Activated CD8-positive, alpha-beta T cell treated with anti-CD3 and anti-CD28 coated beads, Interleukin-2, amount 10 ng/mL, durations not matched to agents 7 days and 5 days (primary cell): ENCODE results near the gene LITAF. TPM values are rescaled to one million over a fixed set of nuclear protein-coding genes. Genes with fewer than 3 reads are reported as not detected.

Experiments used
- ATAC-seq: fragments of 150-1000 bp; cut with Tn5 transposase; one replicate; pipeline ENCODE4 v1.10.0; 2021; ENCODE audit warnings: moderate library complexity
- CTCF ChIA-PET: fragments of 350-600 bp; sonication (Branson Sonifier 250); formaldehyde crosslinking; loops from one replicate; lab custom pipeline; 2021; ENCODE audit warnings: antibody characterized with exemption; lab: Charles Lee
- POLR2A ChIA-PET: fragments of 350-600 bp; sonication (Branson Sonifier 250); formaldehyde crosslinking; loops from one replicate; lab custom pipeline; 2021; ENCODE audit warnings: antibody characterized with exemption; lab: Charles Lee
- DNase-seq: peaks from one replicate; pipeline ENCODE4 v3.0.0-alpha.2; 2020
- H3K27ac Mint-ChIP-seq: one replicate; pipeline ENCODE4 v1.8.0; 2021; ENCODE audit warnings: mild to moderate bottlenecking, mixed read lengths
- H3K27me3 Mint-ChIP-seq: one replicate; pipeline ENCODE4 v1.8.0; 2021; ENCODE audit warnings: low read depth, mixed read lengths
- H3K36me3 Mint-ChIP-seq: one replicate; pipeline ENCODE4 v1.8.0; 2021; ENCODE audit warnings: low read depth, mixed read lengths
- H3K4me1 Mint-ChIP-seq: one replicate; pipeline ENCODE4 v1.8.0; 2021; ENCODE audit warnings: low read depth, mixed read lengths
- H3K4me3 Mint-ChIP-seq: one replicate; pipeline ENCODE4 v1.8.0; 2021; ENCODE audit warnings: mild to moderate bottlenecking, mixed read lengths
- H3K9me3 Mint-ChIP-seq: one replicate; pipeline ENCODE4 v1.8.0; 2022; ENCODE audit warnings: mixed read lengths; ENCODE audit not compliant: insufficient read depth
- total RNA-seq, 2 experiments: library from RNA; stranded (reverse); gene quantifications; one replicate each; pipeline ENCODE4 v1.2.3, GENCODE V29; 2021

Gene LITAF
- total RNA-seq, 2 experiments from 2014 or later = 79.4 to 80.5 TPM

GRCh38 chr16:11546608-11547061, 40.1 kb downstream of the LITAF start:
- no peaks in the 10 kb centered on the region for H3K27me3 Mint-ChIP-seq
- ChIA-PET POLR2A (no interaction called here), CTCF (interaction anchor here (1.2 to 2.5 kb wide), 2 partner anchors 15 to 521 kb away, joined by 3 to 10 read pairs; no protein-coding TSS in a partner anchor)
- peaks cover 7% of the 10 kb centered on the region for H3K9me3 Mint-ChIP-seq
- no peak overlapping the region for H3K4me3 Mint-ChIP-seq
- peaks cover 2% of the 10 kb centered on the region for H3K4me1 Mint-ChIP-seq
- H3K36me3 Mint-ChIP-seq = peaks cover 38% of the 10 kb centered on the region
- DNase-seq (no peak), ATAC-seq (no peak)
- H3K27ac Mint-ChIP-seq = no peak overlapping the region

GRCh38 chr16:11543661-11544393, 42.9 kb downstream of the LITAF start:
- DNase-seq (no peak), ATAC-seq (no peak)
- Mint-ChIP-seq H3K27ac (no peak overlapping the region), H3K4me1 (no peaks in the 10 kb centered on the region), H3K36me3 (peaks cover 15% of the 10 kb centered on the region), H3K27me3 (no peaks in the 10 kb centered on the region), H3K9me3 (no peaks in the 10 kb centered on the region), H3K4me3 (no peak overlapping the region)
- POLR2A ChIA-PET = no interaction called here
- CTCF ChIA-PET = no interaction called here

GRCh38 chr16:11542069-11542744, 44.5 kb downstream of the LITAF start:
- ChIA-PET CTCF (no interaction called here), POLR2A (no interaction called here)
- Mint-ChIP-seq H3K27ac (no peak overlapping the region), H3K4me1 (no peaks in the 10 kb centered on the region), H3K4me3 (no peak overlapping the region), H3K9me3 (no peaks in the 10 kb centered on the region), H3K36me3 (peaks cover 3% of the 10 kb centered on the region), H3K27me3 (no peaks in the 10 kb centered on the region)
- DNase-seq (no peak), ATAC-seq (no peak)

DNA sequence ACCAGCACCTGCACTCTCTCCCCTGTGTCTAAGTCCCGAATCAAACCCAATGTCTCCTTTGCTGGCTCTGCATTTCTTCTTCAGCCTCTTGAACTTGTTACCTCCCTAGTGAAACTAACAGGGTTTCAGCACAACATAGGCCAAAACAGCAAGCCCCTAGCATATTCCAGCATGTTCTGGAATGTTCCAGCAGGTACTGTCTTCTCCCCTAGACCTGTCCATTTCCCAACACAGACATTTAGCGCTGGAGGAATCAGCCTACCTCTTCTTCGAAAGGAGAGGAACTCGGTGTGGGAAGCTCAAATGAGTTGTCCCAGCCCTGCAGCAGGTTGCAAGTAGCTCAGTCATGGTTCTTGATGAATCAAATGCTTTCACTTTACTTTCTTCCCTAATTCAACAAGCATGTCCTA, 47.1 kb downstream of the LITAF start:
- peak overlapping the region; percentile 20 for H3K27ac Mint-ChIP-seq
- H3K4me1 Mint-ChIP-seq = no peaks in the 10 kb centered on the region

DNA sequence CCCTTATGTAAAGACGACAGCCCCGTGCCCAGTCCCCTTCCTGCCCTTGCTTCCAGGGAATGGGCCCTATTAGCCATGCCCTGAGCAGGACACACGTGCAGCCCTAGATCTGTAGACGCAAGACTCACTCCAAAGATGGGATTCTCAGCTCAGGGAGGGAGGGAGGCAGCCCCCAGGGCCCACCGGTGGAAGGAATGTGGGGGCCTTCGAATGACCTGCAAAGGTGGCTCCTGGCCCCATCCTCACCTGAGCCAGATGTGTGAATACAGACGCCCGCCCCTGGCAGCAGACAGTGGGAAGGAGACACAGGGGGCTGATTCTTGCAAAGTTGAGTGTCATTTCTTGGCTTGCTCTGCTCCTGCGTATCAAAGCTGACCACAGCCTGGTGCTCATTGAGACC, 47.8 kb downstream of the LITAF start:
- no peaks in the 10 kb centered on the region for H3K36me3 Mint-ChIP-seq
- no peak overlapping the region for H3K4me3 Mint-ChIP-seq
- ATAC-seq (no peak), DNase-seq (no peak)
- peaks cover 2% of the 10 kb centered on the region for H3K27me3 Mint-ChIP-seq
- H3K27ac Mint-ChIP-seq = no peak overlapping the region
- ChIA-PET POLR2A (no interaction called here), CTCF (interaction anchor here (1.1 kb wide), 1 partner anchor 102 kb away, joined by 3 read pairs; no protein-coding TSS in a partner anchor)
- H3K9me3 Mint-ChIP-seq = no peaks in the 10 kb centered on the region
- no peaks in the 10 kb centered on the region for H3K4me1 Mint-ChIP-seq

More for the DNA sequence above, 47.1 kb downstream of the LITAF start:
- no peak overlapping the region for H3K4me3 Mint-ChIP-seq
- ATAC-seq (no peak), DNase-seq (peak; percentile 30)
- ChIA-PET POLR2A (no interaction called here), CTCF (interaction anchor here (1.1 kb wide), 1 partner anchor 101 kb away, joined by 3 read pairs; no protein-coding TSS in a partner anchor)
- peaks cover 2% of the 10 kb centered on the region for H3K27me3 Mint-ChIP-seq
- H3K36me3 Mint-ChIP-seq = no peaks in the 10 kb centered on the region
- H3K9me3 Mint-ChIP-seq = no peaks in the 10 kb centered on the region

DNA sequence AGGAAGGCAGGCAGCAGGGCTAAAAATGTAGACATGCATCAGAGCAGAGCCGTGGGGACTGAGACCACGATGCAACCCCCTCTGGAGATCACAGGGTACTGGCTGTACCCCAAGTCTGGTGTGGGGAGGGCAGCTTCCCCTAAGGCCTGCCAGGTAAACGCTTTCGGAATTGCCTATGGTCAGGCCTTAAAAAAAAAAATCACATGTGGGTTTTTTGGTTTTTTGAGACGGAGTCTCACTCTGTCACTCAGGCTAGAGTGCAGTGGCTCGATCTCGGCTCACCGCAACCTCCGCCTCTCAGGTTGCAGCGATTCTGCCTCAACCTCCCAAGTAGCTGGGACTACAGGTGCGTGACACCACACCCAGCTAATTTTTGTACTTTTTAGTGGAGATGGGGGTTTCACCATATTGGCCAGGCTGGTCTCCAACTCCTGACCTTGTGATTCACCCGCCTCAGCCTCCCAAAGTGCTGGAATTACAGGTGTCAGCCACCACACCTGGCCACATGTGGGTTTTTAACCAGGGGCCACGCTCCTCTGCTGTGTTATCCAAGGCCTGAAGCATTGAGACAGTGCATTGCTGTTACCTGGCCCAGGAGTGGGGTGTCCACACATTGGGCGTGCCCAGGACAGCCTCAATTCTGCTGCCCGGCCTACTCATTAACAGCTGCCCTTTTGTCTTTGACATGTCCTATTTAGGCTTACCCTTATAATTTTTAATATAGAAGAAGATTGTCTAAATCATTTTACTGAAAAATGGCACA, 50.4 kb downstream of the LITAF start:
- Mint-ChIP-seq H3K9me3 (no peaks in the 10 kb centered on the region), H3K4me1 (peaks cover 1% of the 10 kb centered on the region), H3K36me3 (no peaks in the 10 kb centered on the region), H3K4me3 (no peak overlapping the region), H3K27me3 (peaks cover 2% of the 10 kb centered on the region), H3K27ac (no peak overlapping the region)
- ATAC-seq (no peak), DNase-seq (no peak)
- ChIA-PET CTCF (interaction anchor here (1.4 to 1.8 kb wide), 2 partner anchors 179 to 582 kb away, joined by 3 to 5 read pairs; no protein-coding TSS in a partner anchor), POLR2A (no interaction called here)

- Mint-ChIP-seq H3K27ac (no peak overlapping the region), H3K9me3 (no peaks in the 10 kb centered on the region), H3K4me1 (peaks cover 1% of the 10 kb centered on the region), H3K36me3 (no peaks in the 10 kb centered on the region), H3K4me3 (no peak overlapping the region), H3K27me3 (peaks cover 2% of the 10 kb centered on the region)
- ATAC-seq = no peak
- ChIA-PET CTCF (interaction anchor here (0.8 to 2.0 kb wide), 8 partner anchors 47 to 581 kb away, joined by 3 to 7 read pairs (median 4); no protein-coding TSS in a partner anchor), POLR2A (no interaction called here)
- no peak for DNase-seq
Observed at GRCh38 chr16:11535494-11535893, 51.2 kb downstream of the LITAF start.

GRCh38 chr16:11534262-11534661, 52.5 kb downstream of the LITAF start:
- ChIA-PET POLR2A (no interaction called here), CTCF (interaction anchor here (0.7 to 3.7 kb wide), 10 partner anchors 13 to 580 kb away, joined by 3 to 24 read pairs (median 4); no protein-coding TSS in a partner anchor)
- no peak overlapping the region for H3K27ac Mint-ChIP-seq
- DNase-seq (no peak), ATAC-seq (no peak)
- peaks cover 1% of the 10 kb centered on the region for H3K4me1 Mint-ChIP-seq
- H3K9me3 Mint-ChIP-seq = no peaks in the 10 kb centered on the region
- no peak overlapping the region for H3K4me3 Mint-ChIP-seq
- H3K27me3 Mint-ChIP-seq = peaks cover 2% of the 10 kb centered on the region
- no peaks in the 10 kb centered on the region for H3K36me3 Mint-ChIP-seq

GRCh38 chr16:11533588-11533987, 53.1 kb downstream of the LITAF start:
- DNase-seq (no peak), ATAC-seq (no peak)
- Mint-ChIP-seq H3K4me1 (peaks cover 1% of the 10 kb centered on the region), H3K36me3 (no peaks in the 10 kb centered on the region), H3K27me3 (peaks cover 2% of the 10 kb centered on the region), H3K27ac (no peak overlapping the region), H3K4me3 (no peak overlapping the region), H3K9me3 (no peaks in the 10 kb centered on the region)
- ChIA-PET CTCF (interaction anchor here (1.8 to 3.7 kb wide), 10 partner anchors 21 to 181 kb away, joined by 4 to 70 read pairs (median 10); no protein-coding TSS in a partner anchor), POLR2A (no interaction called here)

GRCh38 chr16:11530171-11530940, 56.4 kb downstream of the LITAF start:
- H3K9me3 Mint-ChIP-seq = no peaks in the 10 kb centered on the region
- ChIA-PET POLR2A (no interaction called here), CTCF (interaction anchor here (0.7 to 3.9 kb wide), 10 partner anchors 24 to 267 kb away, joined by 3 to 70 read pairs (median 11); partner anchors contain the start of gene ZC3H7A)
- no peak overlapping the region for H3K4me3 Mint-ChIP-seq
- ATAC-seq (no peak), DNase-seq (no peak)
- no peak overlapping the region for H3K27ac Mint-ChIP-seq
- H3K4me1 Mint-ChIP-seq = peaks cover 1% of the 10 kb centered on the region
- no peaks in the 10 kb centered on the region for H3K36me3 Mint-ChIP-seq
- H3K27me3 Mint-ChIP-seq = peaks cover 2% of the 10 kb centered on the region

DNA sequence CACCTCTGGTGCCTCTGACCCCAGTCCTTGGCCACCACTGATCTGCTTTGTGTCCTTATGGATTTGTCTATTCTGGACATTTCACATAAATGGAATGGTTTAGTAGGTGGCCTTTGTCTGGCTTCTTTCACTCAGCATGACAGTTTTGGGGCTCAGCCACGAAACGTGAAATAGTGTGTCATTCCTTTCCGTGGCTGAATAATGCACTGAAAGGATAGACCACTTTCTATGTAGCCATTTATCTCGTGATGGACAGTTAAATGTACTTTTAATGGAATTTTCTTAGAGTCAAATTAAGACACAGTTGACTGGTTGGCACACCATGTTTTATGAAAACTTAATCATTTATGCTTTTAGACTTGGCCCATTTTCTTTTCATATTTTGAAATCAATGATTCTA, 57.4 kb downstream of the LITAF start:
- POLR2A ChIA-PET = interaction anchor here (0.6 kb wide), 1 partner anchor 15 kb away, joined by 3 read pairs; no protein-coding TSS in a partner anchor
- ATAC-seq (no peak), DNase-seq (no peak)
- no peaks in the 10 kb centered on the region for H3K36me3 Mint-ChIP-seq
- no peak overlapping the region for H3K4me3 Mint-ChIP-seq
- no peak overlapping the region for H3K27ac Mint-ChIP-seq
- peaks cover 1% of the 10 kb centered on the region for H3K4me1 Mint-ChIP-seq
- H3K9me3 Mint-ChIP-seq = no peaks in the 10 kb centered on the region
- no peaks in the 10 kb centered on the region for H3K27me3 Mint-ChIP-seq
- CTCF ChIA-PET = interaction anchor here (0.7 to 3.9 kb wide), 4 partner anchors 54 to 133 kb away, joined by 3 to 48 read pairs (median 12); no protein-coding TSS in a partner anchor
